Endothelial cell of umbilical vein (primary cell): ENCODE data around the gene NCAPG2. TPM values are rescaled to one million over a fixed set of nuclear protein-coding genes. Genes with fewer than 3 reads are reported as not detected.

Source experiments
- BruUV-seq: library from RNA; stranded (reverse); fragments of 400-500 nt; replicated peaks from 2 replicates; lab custom pipeline; 2021; lab: Mats Ljungman, UMichigan
- CTCF ChIA-PET: fragments of 300-600, 350-600 bp; sonication (Branson Sonifier 250); formaldehyde crosslinking; loops from one replicate; lab custom pipeline; 2021; ENCODE audit warnings: antibody characterized with exemption, inconsistent platforms; lab: Charles Lee
- POLR2A ChIA-PET: fragments of 300-600, 350-600 bp; sonication (Branson Sonifier 250); formaldehyde crosslinking; loops from one replicate; lab custom pipeline; 2021; ENCODE audit warnings: antibody characterized with exemption, inconsistent platforms; lab: Charles Lee
- DNase-seq: peaks from one replicate; pipeline ENCODE4 v3.0.0-alpha.2; 2011; ENCODE audit warnings: low read depth, low spot score
- FAIRE-seq: peaks from 2 replicates; lab custom pipeline; 2011; peaks lifted over from hg19 to GRCh38; lab: Jason Lieb, UNC
- H2AFZ ChIP-seq: 2 replicates; pipeline ENCODE4 v1.6.0; 2012; ENCODE audit warnings: low read depth, low read length, control low read depth, inconsistent platforms
- H3K27ac ChIP-seq: 2 replicates; pipeline ENCODE4 v1.5.1; 2011; ENCODE audit warnings: low read depth, mild to moderate bottlenecking, control low read depth, low read length, moderate library complexity; ENCODE audit not compliant: insufficient read depth
- H3K27me3 ChIP-seq, 2 experiments: 2 replicates each; pipeline versions ENCODE4 v1.6.0 to v1.6.1; 2011; ENCODE audit warnings: low read length in 2 of 2, mixed read lengths in 1 of 2; ENCODE audit not compliant: control insufficient read depth in 2 of 2, insufficient read depth in 2 of 2
- H3K36me3 ChIP-seq, 2 experiments: 2 replicates in 1 of 2; 3 replicates in 1 of 2; pipeline ENCODE4 v1.5.1; 2011; ENCODE audit warnings: low read length in 2 of 2, mild to moderate bottlenecking in 1 of 2, moderate library complexity in 1 of 2; ENCODE audit not compliant: control insufficient read depth in 2 of 2, insufficient read depth in 2 of 2; ENCODE audit errors: extremely low read depth in 1 of 2
- H3K4me1 ChIP-seq: 3 replicates; pipeline ENCODE4 v1.5.1; 2011; ENCODE audit warnings: mild to moderate bottlenecking, low read length; ENCODE audit not compliant: control insufficient read depth, insufficient read depth; ENCODE audit errors: extremely low read depth
- H3K4me2 ChIP-seq: 2 replicates; pipeline ENCODE4 v1.6.1; 2011; ENCODE audit warnings: low read length, control low read depth, mixed read lengths; ENCODE audit not compliant: insufficient read depth
- H3K4me3 ChIP-seq, 3 experiments: fragments of 200-600 bp in 1 of 3; sonication (generic), shearing (Covaris generic) in 1 of 3; replicated peaks in 1 of 3; 2 replicates each; pipeline ENCODE4 v1.5.1; 2011 to 2016; ENCODE audit warnings: control low read depth in 3 of 3, low read length in 3 of 3, mild to moderate bottlenecking in 2 of 3, inconsistent platforms in 1 of 3, low read depth in 1 of 3, moderate library complexity in 1 of 3; ENCODE audit not compliant: insufficient read depth in 1 of 3
- H3K79me2 ChIP-seq: 2 replicates; pipeline ENCODE4 v1.6.0; 2012; ENCODE audit warnings: low read length, inconsistent platforms; ENCODE audit not compliant: control insufficient read depth, insufficient read depth
- H3K9ac ChIP-seq: replicated peaks from 2 replicates; pipeline ENCODE3; 2011; ENCODE audit warnings: low read length, control low read depth; ENCODE audit not compliant: insufficient read depth; ENCODE audit errors: extremely low read depth
- H3K9me1 ChIP-seq: replicated peaks from 3 replicates; pipeline ENCODE4 v1.6.0; 2011; ENCODE audit warnings: mild to moderate bottlenecking, low read length; ENCODE audit not compliant: control insufficient read depth, insufficient read depth; ENCODE audit errors: extremely low read depth
- H3K9me3 ChIP-seq: replicated peaks from 2 replicates; pipeline ENCODE4 v1.5.1; 2012; ENCODE audit warnings: low read length, inconsistent platforms; ENCODE audit not compliant: control insufficient read depth, insufficient read depth
- H4K20me1 ChIP-seq: replicated peaks from 2 replicates; pipeline ENCODE3; 2011; ENCODE audit warnings: mild to moderate bottlenecking, low read length; ENCODE audit not compliant: control insufficient read depth, insufficient read depth; ENCODE audit errors: extremely low read depth
- CTCF ChIP-seq, 2 donors: IDR thresholded peaks; 1 replicate in 1 of 2; 2 replicates in 1 of 2; pipeline ENCODE4 v1.5.1; 2011; ENCODE audit warnings: low read length in 2 of 2, mild to moderate bottlenecking in 2 of 2, moderate library complexity in 2 of 2, control low read depth in 1 of 2, inconsistent platforms in 1 of 2, low read depth in 1 of 2; ENCODE audit not compliant: insufficient read depth in 1 of 2; ENCODE audit errors: extremely low read depth in 1 of 2
- EZH2 ChIP-seq: IDR thresholded peaks from 2 replicates; pipeline ENCODE4 v1.6.1; 2012; ENCODE audit warnings: borderline replicate concordance, low read depth, mild to moderate bottlenecking, moderate library complexity, low read length, inconsistent platforms; ENCODE audit not compliant: severe bottlenecking
- FOS ChIP-seq: IDR thresholded peaks from 2 replicates; pipeline ENCODE4 v1.6.1; 2011; ENCODE audit warnings: mild to moderate bottlenecking, low read length, moderate library complexity, borderline replicate concordance; ENCODE audit not compliant: insufficient read depth
- GATA2 ChIP-seq: IDR thresholded peaks from 2 replicates; pipeline ENCODE4 v1.7.0; 2011; ENCODE audit warnings: low read depth, mild to moderate bottlenecking, moderate library complexity, mixed read lengths, low read length; ENCODE audit not compliant: insufficient read length, insufficient read depth
- JUN ChIP-seq: IDR thresholded peaks from 2 replicates; pipeline ENCODE4 v1.6.1; 2011; ENCODE audit warnings: borderline replicate concordance, low read depth; ENCODE audit not compliant: insufficient read length, insufficient read depth
- MAX ChIP-seq: IDR thresholded peaks from 2 replicates; pipeline ENCODE4 v1.6.1; 2011; ENCODE audit not compliant: insufficient read depth, insufficient read length
- MYC ChIP-seq: IDR thresholded peaks from one replicate; pipeline ENCODE4 v1.6.1; 2011; ENCODE audit warnings: mild to moderate bottlenecking, low read depth, low read length
- POLR2A ChIP-seq: IDR thresholded peaks from 2 replicates; pipeline ENCODE4 v1.6.1; 2012; ENCODE audit warnings: low read depth, mild to moderate bottlenecking, control low read depth, low read length
- POLR2AphosphoS5 ChIP-seq: IDR thresholded peaks from 2 replicates; pipeline ENCODE4 v1.6.1; 2012; ENCODE audit warnings: low read depth, mild to moderate bottlenecking, control low read depth, low read length, moderate library complexity; ENCODE audit not compliant: insufficient read depth
- dilution Hi-C: fragments of 300-500 bp; cut with MboI; formaldehyde crosslinking; loops from one replicate; pipeline ENCODE4 v1.15.0; 2019; ENCODE audit warnings: low sequenced_read_pairs; ENCODE audit not compliant: extremely low pct_ligation_motif_present
- intact Hi-C: fragments of 100-400 bp; cut with micrococcal nuclease; formaldehyde crosslinking; loops from one replicate; pipeline ENCODE4 v1.10.0; 2022
- polyA plus RNA-seq, 4 experiments: library from polyadenylated mRNA; depleted of rRNA in 3 of 4; stranded (reverse) in 3 of 4; unstranded in 1 of 4; fragments of >200 nt; gene quantifications; 2 replicates each; pipeline versions ENCODE4 v1.2.1 to v1.2.3, GENCODE V29; 2011 to 2012; ENCODE audit warnings: missing spikeins in 1 of 4
- total RNA-seq: library from RNA; stranded (reverse); gene quantifications from 2 replicates; pipeline ENCODE4 v1.2.3, GENCODE V29; 2021

NCAPG2 gene
- total and polyA plus RNA-seq, 2 donors (not counting 3 experiments of a cell fraction or from before 2014, with no cell fraction given) = 19.2 to 62.3 TPM

GRCh38 chr7:158648787-158649186 is 55.8 kb downstream of the NCAPG2 start:
- H3K4me2 ChIP-seq = peak overlapping the region; percentile 57
- ChIA-PET CTCF (interaction anchor here (0.9 to 1.8 kb wide), 3 partner anchors 56 to 328 kb away, joined by 3 to 7 read pairs (median 3); partner anchors contain the start of gene NCAPG2), POLR2A (no interaction called here)
- DNase-seq (no peak), FAIRE-seq (no peak)
- H4K20me1 ChIP-seq = no peaks in the 10 kb centered on the region
- no peak overlapping the region for H2AFZ ChIP-seq
- TF ChIP-seq EZH2 (no peak), FOS (no peak), POLR2AphosphoS5 (no peak), POLR2A (no peak), MYC (no peak), MAX (no peak), GATA2 (no peak), CTCF (IDR thresholded peaks at IDR 0.05; ENCODE audit: extremely low read depth in 1 of 2, insufficient read depth in 1 of 2, low read depth in 1 of 2, low read length in 2 of 2) (no peak), JUN (no peak)
- H3K27me3 ChIP-seq = no peaks in the 10 kb centered on the region
- no TSS peak for BruUV-seq
- H3K36me3 ChIP-seq = peaks cover 8 to 10% of the 10 kb centered on the region in 2 experiments
- H3K9me1 ChIP-seq = no peaks in the 10 kb centered on the region
- dilution Hi-C loops (no loop called here), intact Hi-C loops (loop anchor here (5.0 kb wide), 1 partner anchor 1216 kb away; no protein-coding TSS in a partner anchor)
- H3K9ac ChIP-seq = peak overlapping the region; percentile 37
- H3K9me3 ChIP-seq = no peaks in the 10 kb centered on the region
- peak overlapping the region; percentile 62 for H3K27ac ChIP-seq
- H3K79me2 ChIP-seq = peaks cover 13% of the 10 kb centered on the region
- no peak overlapping the region for H3K4me3 ChIP-seq
- H3K4me1 ChIP-seq = peaks cover 16% of the 10 kb centered on the region
